HepG2 (cell line): ENCODE data around the gene PFKL. TPM values are rescaled to one million over a fixed set of nuclear protein-coding genes. Genes with fewer than 3 reads are reported as not detected.

Source experiments
- DZIP1 ChIP-seq: sonication (generic); formaldehyde crosslinking; IDR thresholded peaks from 2 replicates; pipeline ENCODE4 v1.5.0; 2020; ENCODE audit warnings: mild to moderate bottlenecking, missing genetic modification reagents
- EP300 ChIP-seq, 3 experiments: sonication (generic) in 1 of 3; formaldehyde crosslinking in 1 of 3; IDR thresholded peaks; 2 replicates each; pipeline versions ENCODE4 v1.5.1 to v1.6.1; 2011 to 2020; ENCODE audit warnings: low read depth in 2 of 3, low read length in 2 of 3, borderline replicate concordance in 1 of 3, improper control_type of control experiment in 1 of 3, mild to moderate bottlenecking in 1 of 3, missing genetic modification reagents in 1 of 3, moderate library complexity in 1 of 3
- FOXC1 ChIP-seq: sonication (generic); formaldehyde crosslinking; IDR thresholded peaks from 2 replicates; pipeline ENCODE4 v1.8.0; 2022; ENCODE audit warnings: mild to moderate bottlenecking, missing genetic modification reagents, borderline replicate concordance
- HOXA5 ChIP-seq: sonication (generic); formaldehyde crosslinking; IDR thresholded peaks from 2 replicates; pipeline ENCODE4 v1.4.0; 2020; ENCODE audit warnings: missing genetic modification reagents
- IKZF4 ChIP-seq: sonication (generic); formaldehyde crosslinking; IDR thresholded peaks from 2 replicates; pipeline ENCODE4 v1.5.1; 2020; ENCODE audit warnings: borderline replicate concordance, mild to moderate bottlenecking, low read depth, missing genetic modification reagents; ENCODE audit errors: not compliant biosample characterization
- KDM1A ChIP-seq: IDR thresholded peaks from 2 replicates; pipeline ENCODE4 v1.6.1; 2016; ENCODE audit warnings: missing compliant biosample characterization
- KDM2A ChIP-seq: sonication (generic); formaldehyde crosslinking; IDR thresholded peaks from 2 replicates; pipeline ENCODE4 v1.4.0; 2020; ENCODE audit warnings: low read depth, missing genetic modification reagents, borderline replicate concordance
- KLF6 ChIP-seq: IDR thresholded peaks from 2 replicates; pipeline ENCODE4 v1.8.0; 2016; ENCODE audit warnings: missing biosample characterization, missing genetic modification reagents
- MAFF ChIP-seq: IDR thresholded peaks from 2 replicates; pipeline ENCODE4 v1.6.1; 2011; ENCODE audit warnings: low read depth, low read length, improper control_type of control experiment
- PHF8 ChIP-seq: sonication (generic); formaldehyde crosslinking; IDR thresholded peaks from 2 replicates; pipeline ENCODE4 v1.5.0; 2020; ENCODE audit warnings: missing genetic modification reagents
- POLR2AphosphoS2 ChIP-seq: IDR thresholded peaks from 2 replicates; pipeline ENCODE4 v1.6.1; 2011; ENCODE audit warnings: low read depth, low read length, improper control_type of control experiment
- TBX3 ChIP-seq: fragments of 450-650 bp; IDR thresholded peaks from 2 replicates; pipeline ENCODE4 v1.6.1; 2017; ENCODE audit warnings: antibody characterized with exemption, mild to moderate bottlenecking, inconsistent platforms, borderline replicate concordance
- TCF12 ChIP-seq, 2 experiments: fragments of 450-650 bp in 1 of 2; sonication (generic) in 1 of 2; formaldehyde crosslinking in 1 of 2; IDR thresholded peaks; 2 replicates each; pipeline versions ENCODE4 v1.6.1 to v1.8.0; 2017 to 2022; ENCODE audit warnings: antibody characterized with exemption in 1 of 2, mild to moderate bottlenecking in 1 of 2, missing genetic modification reagents in 1 of 2, moderate library complexity in 1 of 2
- USF2 ChIP-seq, 2 experiments: sonication (generic) in 1 of 2; formaldehyde crosslinking in 1 of 2; IDR thresholded peaks; 2 replicates each; pipeline versions ENCODE4 v1.5.1 to v1.6.1; 2011 to 2020; ENCODE audit warnings: borderline replicate concordance in 1 of 2, low read depth in 1 of 2, low read length in 1 of 2, mild to moderate bottlenecking in 1 of 2, missing genetic modification reagents in 1 of 2, moderate library complexity in 1 of 2
- ZMYM3 ChIP-seq: sonication (generic); formaldehyde crosslinking; IDR thresholded peaks from 2 replicates; pipeline ENCODE4 v1.5.1; 2020; ENCODE audit warnings: mild to moderate bottlenecking, missing genetic modification reagents
- ZNF17 ChIP-seq: sonication (generic); formaldehyde crosslinking; IDR thresholded peaks from 2 replicates; pipeline ENCODE4 v1.5.0; 2020; ENCODE audit warnings: mild to moderate bottlenecking, missing genetic modification reagents
- ZNF232 ChIP-seq: sonication (generic); formaldehyde crosslinking; IDR thresholded peaks from 2 replicates; pipeline ENCODE4 v1.4.0; 2020; ENCODE audit warnings: missing genetic modification reagents, borderline replicate concordance
- ZNF343 ChIP-seq: sonication (generic); formaldehyde crosslinking; IDR thresholded peaks from 2 replicates; pipeline ENCODE4 v1.4.0; 2020; ENCODE audit warnings: mild to moderate bottlenecking, missing genetic modification reagents
- ZNF674 ChIP-seq: sonication (generic); formaldehyde crosslinking; IDR thresholded peaks from 2 replicates; pipeline ENCODE4 v1.5.0; 2020; ENCODE audit warnings: low read depth, mild to moderate bottlenecking, missing genetic modification reagents
- ZNF788 ChIP-seq: sonication (generic); formaldehyde crosslinking; IDR thresholded peaks from 2 replicates; pipeline ENCODE4 v1.5.0; 2020; ENCODE audit warnings: mild to moderate bottlenecking, missing genetic modification reagents, borderline replicate concordance
- ZSCAN9 ChIP-seq: IDR thresholded peaks from 2 replicates; pipeline ENCODE4 v1.6.1; 2016; ENCODE audit warnings: borderline replicate concordance
- polyA plus RNA-seq, 8 experiments: library from polyadenylated mRNA; depleted of rRNA in 3 of 8; stranded (reverse) in 7 of 8; unstranded in 1 of 8; fragments of >200 nt; fragmentation: Illumina TruSeq in 4 of 8; extraction: Trizol in 4 of 8; gene quantifications; 2 replicates each; pipeline versions ENCODE4 v1.2.1 to v1.2.3, GENCODE V29; 2011 to 2016; ENCODE audit warnings: low read depth in 4 of 8, missing spikeins in 1 of 8, mixed read lengths in 1 of 8; ENCODE audit not compliant: insufficient read depth in 1 of 8
- total RNA-seq, 5 experiments: library from RNA; depleted of rRNA; stranded (reverse); fragments of >200 nt; fragmentation: Illumina TruSeq; extraction: Trizol; gene quantifications; 2 replicates each; pipeline ENCODE4 v1.2.3, GENCODE V29; 2016; ENCODE audit warnings: low read depth in 1 of 5
- TF ChIP-seq, protein P1 (sequence below): sonication (generic); formaldehyde crosslinking; conservative IDR thresholded peaks from 2 replicates; pipeline ENCODE4 v1.8.0; 2022; ENCODE audit warnings: mild to moderate bottlenecking, moderate library complexity, missing genetic modification reagents

The PFKL gene
- total and polyA plus RNA-seq, 2 of the 13 experiments (the other 11 are each of a cell fraction or from before 2014, with no cell fraction given): 92.8 to 106 TPM

DNA sequence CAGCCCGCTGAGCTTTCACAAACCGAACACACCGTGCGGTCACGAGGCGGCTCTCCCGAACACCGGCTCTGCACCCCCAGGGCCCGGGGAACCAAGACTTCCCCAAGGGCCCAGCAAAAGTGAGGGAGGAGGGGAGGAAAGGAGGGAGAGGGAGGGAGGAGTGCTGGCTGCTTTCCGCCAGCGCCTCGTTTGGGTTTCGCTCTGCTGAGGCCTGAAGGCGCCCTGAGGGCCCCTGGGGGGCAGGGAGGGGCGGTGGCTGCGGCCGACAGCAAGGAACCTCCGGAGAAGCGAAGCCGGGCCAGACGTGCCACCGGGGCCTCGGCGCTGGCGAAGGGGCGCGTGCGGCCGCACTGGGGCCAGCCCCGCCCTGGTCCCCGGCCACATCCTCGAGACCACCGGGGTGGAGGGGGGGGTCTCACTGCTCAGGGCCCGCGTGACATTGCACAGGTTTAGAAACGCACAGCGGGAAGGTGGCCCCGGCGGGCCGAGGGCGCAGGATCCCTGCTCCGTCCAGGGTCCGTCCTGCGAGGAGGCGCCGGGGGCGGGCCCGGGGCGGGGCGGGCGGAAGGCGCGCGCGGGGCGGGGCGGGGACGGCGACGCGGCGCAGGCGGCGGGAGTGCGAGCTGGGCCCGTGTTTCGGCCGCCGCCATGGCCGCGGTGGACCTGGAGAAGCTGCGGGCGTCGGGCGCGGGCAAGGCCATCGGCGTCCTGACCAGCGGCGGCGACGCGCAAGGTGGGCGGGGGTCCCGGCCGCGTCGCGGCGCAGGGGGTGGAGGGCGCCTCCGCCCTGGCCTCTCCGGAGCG is at the start of gene PFKL (continued):
- TF ChIP-seq EP300 (IDR thresholded peaks at IDR 0.05; ENCODE audit: low read depth in 2 of 2, low read length in 2 of 2): no peak
- TF ChIP-seq EP300 (CRISPR knock-in tag; IDR thresholded peaks at IDR 0.05; ENCODE audit: borderline replicate concordance): peak; percentile 43; the same call in 1 of the 2 replicates
- peak; percentile 34; the same call in 1 of the 2 replicates for TF ChIP-seq ZNF232 (CRISPR knock-in tag)
- TF ChIP-seq POLR2AphosphoS2: no peak
- no peak for TF ChIP-seq MAFF
- 0 out of 2 replicates have a peak, but pooled peaks have one; percentile 51 for TF ChIP-seq ZNF674 (CRISPR knock-in tag)
- TF ChIP-seq KDM2A (CRISPR knock-in tag): peak; percentile 55; the same call in 1 of the 2 replicates
- TF ChIP-seq, protein P1, sequence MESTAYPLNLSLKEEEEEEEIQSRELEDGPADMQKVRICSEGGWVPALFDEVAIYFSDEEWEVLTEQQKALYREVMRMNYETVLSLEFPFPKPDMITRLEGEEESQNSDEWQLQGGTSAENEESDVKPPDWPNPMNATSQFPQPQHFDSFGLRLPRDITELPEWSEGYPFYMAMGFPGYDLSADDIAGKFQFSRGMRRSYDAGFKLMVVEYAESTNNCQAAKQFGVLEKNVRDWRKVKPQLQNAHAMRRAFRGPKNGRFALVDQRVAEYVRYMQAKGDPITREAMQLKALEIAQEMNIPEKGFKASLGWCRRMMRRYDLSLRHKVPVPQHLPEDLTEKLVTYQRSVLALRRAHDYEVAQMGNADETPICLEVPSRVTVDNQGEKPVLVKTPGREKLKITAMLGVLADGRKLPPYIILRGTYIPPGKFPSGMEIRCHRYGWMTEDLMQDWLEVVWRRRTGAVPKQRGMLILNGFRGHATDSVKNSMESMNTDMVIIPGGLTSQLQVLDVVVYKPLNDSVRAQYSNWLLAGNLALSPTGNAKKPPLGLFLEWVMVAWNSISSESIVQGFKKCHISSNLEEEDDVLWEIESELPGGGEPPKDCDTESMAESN (CRISPR knock-in tag): peak; percentile 73
- no peak for TF ChIP-seq TBX3
- no peak for TF ChIP-seq IKZF4 (CRISPR knock-in tag)
- TF ChIP-seq ZSCAN9 (CRISPR knock-in tag): no peak
- no peak for TF ChIP-seq HOXA5 (CRISPR knock-in tag)
- TF ChIP-seq FOXC1 (CRISPR knock-in tag): peak; percentile 86
- 0 out of 2 replicates have a peak, but pooled peaks have one; percentile 21 for TF ChIP-seq ZMYM3 (CRISPR knock-in tag)
- peak; percentile 60 for TF ChIP-seq PHF8 (CRISPR knock-in tag)
- peak; percentile 76 for TF ChIP-seq ZNF788
- TF ChIP-seq DZIP1: peak; percentile 73; the same call in 1 of the 2 replicates
- no peak for TF ChIP-seq KDM1A (CRISPR knock-in tag)
- TF ChIP-seq TCF12 (IDR thresholded peaks at IDR 0.05): no peak
- no peak for TF ChIP-seq TCF12 (CRISPR knock-in tag; IDR thresholded peaks at IDR 0.05)
- no peak for TF ChIP-seq ZNF17 (CRISPR knock-in tag)
- no peak for TF ChIP-seq ZNF343 (CRISPR knock-in tag)
- TF ChIP-seq KLF6 (CRISPR knock-in tag): no peak
- no peak for TF ChIP-seq USF2 (IDR thresholded peaks at IDR 0.05; ENCODE audit: low read depth, low read length)
- no peak for TF ChIP-seq USF2 (CRISPR knock-in tag; IDR thresholded peaks at IDR 0.05; ENCODE audit: borderline replicate concordance)
